ENCODE results near the gene ZBTB18.

ZBTB18 gene

GRCh38 chr1:244049162-244050013 is 1.7 kb upstream of the ZBTB18 start:
- TF ChIP-seq GATA3 (IDR thresholded peaks at IDR 0.05; ENCODE audit: low read depth, low read length) (no peak), GATA2 (IDR thresholded peaks at IDR 0.05; ENCODE audit: low read depth, low read length) (no peak)

- TF ChIP-seq GATA3 (IDR thresholded peaks at IDR 0.05; ENCODE audit: low read depth, low read length) (no peak), GATA2 (IDR thresholded peaks at IDR 0.05; ENCODE audit: low read depth, low read length) (no peak)
These were observed 859 bp upstream of the ZBTB18 start for GRCh38 chr1:244050014-244050834.

- TF ChIP-seq GATA3 (IDR thresholded peaks at IDR 0.05; ENCODE audit: low read depth, low read length) (peak; percentile 99), GATA2 (IDR thresholded peaks at IDR 0.05; ENCODE audit: low read depth, low read length) (peak; percentile 99)
These were observed 1.1 kb downstream of the ZBTB18 start for GRCh38 chr1:244052016-244052727.

- TF ChIP-seq GATA2 (IDR thresholded peaks at IDR 0.05; ENCODE audit: low read depth, low read length) (no peak), GATA3 (IDR thresholded peaks at IDR 0.05; ENCODE audit: low read depth, low read length) (no peak)
These were observed 1.7 kb downstream of the ZBTB18 start for GRCh38 chr1:244052728-244053312.

GRCh38 chr1:244053831-244054230 is 2.7 kb downstream of the ZBTB18 start:
- TF ChIP-seq GATA2 (IDR thresholded peaks at IDR 0.05; ENCODE audit: low read depth, low read length) = no peak
- no peak for TF ChIP-seq GATA3 (IDR thresholded peaks at IDR 0.05; ENCODE audit: low read depth, low read length)

- TF ChIP-seq GATA2 (IDR thresholded peaks at IDR 0.05; ENCODE audit: low read depth, low read length) (no peak), GATA3 (IDR thresholded peaks at IDR 0.05; ENCODE audit: low read depth, low read length) (no peak)
These were observed 3.3 kb downstream of the ZBTB18 start for GRCh38 chr1:244054247-244054923.

GRCh38 chr1:244054924-244055263 is 3.8 kb downstream of the ZBTB18 start:
- no peak for TF ChIP-seq GATA3 (IDR thresholded peaks at IDR 0.05; ENCODE audit: low read depth, low read length)
- TF ChIP-seq GATA2 (IDR thresholded peaks at IDR 0.05; ENCODE audit: low read depth, low read length) = no peak

GRCh38 chr1:244056577-244056976 is 5.5 kb downstream of the ZBTB18 start:
- TF ChIP-seq GATA2 (IDR thresholded peaks at IDR 0.05; ENCODE audit: low read depth, low read length) = no peak
- no peak for TF ChIP-seq GATA3 (IDR thresholded peaks at IDR 0.05; ENCODE audit: low read depth, low read length)

GRCh38 chr1:244057474-244058385 is 6.6 kb downstream of the ZBTB18 start:
- TF ChIP-seq GATA2 (IDR thresholded peaks at IDR 0.05; ENCODE audit: low read depth, low read length) (no peak), GATA3 (IDR thresholded peaks at IDR 0.05; ENCODE audit: low read depth, low read length) (no peak)

GRCh38 chr1:244060117-244060516 is 9.0 kb downstream of the ZBTB18 start:
- TF ChIP-seq GATA3 (IDR thresholded peaks at IDR 0.05; ENCODE audit: low read depth, low read length) = no peak
- no peak for TF ChIP-seq GATA2 (IDR thresholded peaks at IDR 0.05; ENCODE audit: low read depth, low read length)

GRCh38 chr1:244060686-244061085 is 9.6 kb downstream of the ZBTB18 start:
- no peak for TF ChIP-seq GATA2 (IDR thresholded peaks at IDR 0.05; ENCODE audit: low read depth, low read length)
- no peak for TF ChIP-seq GATA3 (IDR thresholded peaks at IDR 0.05; ENCODE audit: low read depth, low read length)

- TF ChIP-seq GATA3 (IDR thresholded peaks at IDR 0.05; ENCODE audit: low read depth, low read length) (no peak), GATA2 (IDR thresholded peaks at IDR 0.05; ENCODE audit: low read depth, low read length) (no peak)
These were observed 11.2 kb downstream of the ZBTB18 start for GRCh38 chr1:244062156-244062725.
